ENCODE results near the gene DLG2. TPM values are rescaled to one million over a fixed set of nuclear protein-coding genes. Genes with fewer than 3 reads are reported as not detected.

Gene DLG2
- total RNA-seq, 3 donors from 2014 or later (not counting 1 experiment from before 2014, with no cell fraction given), result 1.7 to 2.9 (median 2.2) TPM

DNA sequence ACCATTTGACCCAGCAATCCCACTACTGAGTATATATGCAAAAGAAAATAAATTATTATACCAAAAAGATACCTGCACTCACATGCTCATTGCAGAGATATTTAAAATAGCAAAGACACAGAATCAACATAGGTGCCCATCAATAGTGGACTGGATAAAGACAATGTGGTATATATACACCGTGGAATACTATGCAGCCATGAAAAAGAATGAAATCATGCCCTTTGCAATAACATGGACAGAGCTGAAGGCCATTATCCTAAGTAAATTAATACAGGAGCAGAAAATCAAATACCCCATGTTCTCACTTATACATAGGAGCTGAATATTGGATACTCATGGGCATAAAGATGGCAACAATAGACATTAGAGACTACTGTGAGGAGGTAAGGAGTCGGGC, 68.7 kb downstream of the DLG2 start:
- TF ChIP-seq, protein P1, sequence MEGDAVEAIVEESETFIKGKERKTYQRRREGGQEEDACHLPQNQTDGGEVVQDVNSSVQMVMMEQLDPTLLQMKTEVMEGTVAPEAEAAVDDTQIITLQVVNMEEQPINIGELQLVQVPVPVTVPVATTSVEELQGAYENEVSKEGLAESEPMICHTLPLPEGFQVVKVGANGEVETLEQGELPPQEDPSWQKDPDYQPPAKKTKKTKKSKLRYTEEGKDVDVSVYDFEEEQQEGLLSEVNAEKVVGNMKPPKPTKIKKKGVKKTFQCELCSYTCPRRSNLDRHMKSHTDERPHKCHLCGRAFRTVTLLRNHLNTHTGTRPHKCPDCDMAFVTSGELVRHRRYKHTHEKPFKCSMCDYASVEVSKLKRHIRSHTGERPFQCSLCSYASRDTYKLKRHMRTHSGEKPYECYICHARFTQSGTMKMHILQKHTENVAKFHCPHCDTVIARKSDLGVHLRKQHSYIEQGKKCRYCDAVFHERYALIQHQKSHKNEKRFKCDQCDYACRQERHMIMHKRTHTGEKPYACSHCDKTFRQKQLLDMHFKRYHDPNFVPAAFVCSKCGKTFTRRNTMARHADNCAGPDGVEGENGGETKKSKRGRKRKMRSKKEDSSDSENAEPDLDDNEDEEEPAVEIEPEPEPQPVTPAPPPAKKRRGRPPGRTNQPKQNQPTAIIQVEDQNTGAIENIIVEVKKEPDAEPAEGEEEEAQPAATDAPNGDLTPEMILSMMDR (IDR thresholded peaks at IDR 0.05), result no peak

DNA sequence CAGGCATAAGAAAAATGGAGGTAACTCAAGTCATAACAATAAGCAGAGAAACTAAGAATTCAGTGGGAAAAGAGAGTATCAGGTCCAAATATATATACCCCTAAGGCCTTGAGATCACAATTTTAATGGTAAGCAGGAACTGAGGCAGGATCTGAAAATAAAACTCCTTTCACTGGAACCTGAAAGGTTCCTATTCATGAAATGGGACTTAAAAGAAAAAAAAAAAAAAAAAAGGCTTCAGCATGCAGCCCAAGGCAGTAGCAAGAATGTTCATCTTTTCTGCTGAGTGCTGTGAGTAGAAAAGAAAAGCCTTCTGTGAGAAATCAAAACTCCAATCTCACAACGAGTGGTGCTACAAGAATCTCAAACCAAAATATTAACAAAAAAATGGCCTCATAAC, 75.3 kb downstream of the DLG2 start:
- intact Hi-C loops (cut with micrococcal nuclease), result no loop called here
- Mint-ChIP-seq H3K9me3 (peaks cover 2 to 5% of the 10 kb centered on the region in 2 donors), H3K4me1 (no peaks in the 10 kb centered on the region), H3K27ac (no peak overlapping the region), H3K27me3 (ENCODE audit: low read depth in 2 of 2) (peaks cover 5 to 12% of the 10 kb centered on the region in 2 donors), H3K4me3 (no peak overlapping the region), H3K36me3 (no peaks in the 10 kb centered on the region)
- DNase-seq, result no peak
- Histone ChIP-seq H3K36me3 (ENCODE audit: control insufficient read depth, insufficient read depth, low read length) (no peaks in the 10 kb centered on the region), H3K27ac (ENCODE audit: low read length) (no peak overlapping the region), H3K9me3 (ENCODE audit: control insufficient read depth, insufficient read depth, low read length) (no peaks in the 10 kb centered on the region), H3K4me1 (ENCODE audit: control insufficient read depth, insufficient read depth, low read length) (no peaks in the 10 kb centered on the region), H3K4me3 (ENCODE audit: low read length) (no peak overlapping the region), H3K27me3 (ENCODE audit: control insufficient read depth, insufficient read depth, low read length) (peaks cover 4% of the 10 kb centered on the region)
- 67% methylated on average over 1 of the region's 1 CpG for WGBS (ENCODE audit: insufficient coverage)
- TF ChIP-seq, protein P1 (IDR thresholded peaks at IDR 0.05), result no peak
- ATAC-seq, result no peak

More for the DNA sequence above, 68.7 kb downstream of the DLG2 start:
- intact Hi-C loops (cut with micrococcal nuclease), result no loop called here
- peaks cover 0 to 5% of the 10 kb centered on the region in 2 donors for H3K9me3 Mint-ChIP-seq
- DNase-seq (no peak), ATAC-seq (no peak)
- H3K27ac Mint-ChIP-seq, result no peak overlapping the region
- WGBS (ENCODE audit: insufficient coverage), result 90% methylated on average over 2 of the region's 2 CpGs
- H3K36me3 Mint-ChIP-seq, result no peaks in the 10 kb centered on the region
- no peaks in the 10 kb centered on the region for H3K4me1 ChIP-seq (ENCODE audit: control insufficient read depth, insufficient read depth, low read length)
- no peak overlapping the region for H3K27ac ChIP-seq (ENCODE audit: low read length)
- H3K27me3 Mint-ChIP-seq (ENCODE audit: low read depth in 2 of 2), result peaks cover 0 to 26% of the 10 kb centered on the region in 2 donors
- H3K36me3 ChIP-seq (ENCODE audit: control insufficient read depth, insufficient read depth, low read length), result no peaks in the 10 kb centered on the region
- peaks cover 2% of the 10 kb centered on the region for H3K27me3 ChIP-seq (ENCODE audit: control insufficient read depth, insufficient read depth, low read length)
- no peak overlapping the region for H3K4me3 Mint-ChIP-seq
- no peak overlapping the region for H3K4me3 ChIP-seq (ENCODE audit: low read length)
- no peaks in the 10 kb centered on the region for H3K4me1 Mint-ChIP-seq
- H3K9me3 ChIP-seq (ENCODE audit: control insufficient read depth, insufficient read depth, low read length), result no peaks in the 10 kb centered on the region

DNA sequence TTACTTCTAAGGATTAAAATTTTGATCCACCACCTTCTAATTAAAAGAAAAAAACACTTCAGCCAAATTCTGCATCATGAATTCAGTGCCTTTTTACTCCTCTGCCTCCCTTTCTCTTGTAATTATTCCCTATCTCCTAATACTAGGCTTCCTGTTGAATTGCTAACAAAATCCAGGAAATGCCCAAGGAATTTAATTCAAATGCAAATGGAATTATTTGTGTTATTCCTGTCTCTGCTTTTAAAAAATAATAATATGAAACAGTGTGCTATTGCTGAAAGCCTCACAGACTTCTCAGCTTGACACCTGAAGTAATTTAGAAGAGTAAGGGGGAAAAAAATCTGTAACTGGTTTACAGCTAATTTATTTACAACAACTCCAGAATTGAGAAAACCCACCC, 85.5 kb downstream of the DLG2 start:
- intact Hi-C loops (cut with micrococcal nuclease), result no loop called here
- H3K27me3 ChIP-seq (ENCODE audit: control insufficient read depth, insufficient read depth, low read length), result no peaks in the 10 kb centered on the region
- Mint-ChIP-seq H3K4me3 (no peak overlapping the region), H3K4me1 (no peaks in the 10 kb centered on the region), H3K9me3 (peaks cover 0 to 3% of the 10 kb centered on the region in 2 donors), H3K27me3 (ENCODE audit: low read depth in 2 of 2) (peaks cover 0 to 2% of the 10 kb centered on the region in 2 donors), H3K36me3 (no peaks in the 10 kb centered on the region), H3K27ac (no peak overlapping the region)
- no peak for ATAC-seq
- H3K27ac ChIP-seq (ENCODE audit: low read length), result no peak overlapping the region
- no peaks in the 10 kb centered on the region for H3K36me3 ChIP-seq (ENCODE audit: control insufficient read depth, insufficient read depth, low read length)
- H3K4me3 ChIP-seq (ENCODE audit: low read length), result no peak overlapping the region
- H3K4me1 ChIP-seq (ENCODE audit: control insufficient read depth, insufficient read depth, low read length), result no peaks in the 10 kb centered on the region
- TF ChIP-seq, protein P1 (IDR thresholded peaks at IDR 0.05), result no peak
- no peak for DNase-seq
- peaks cover 3% of the 10 kb centered on the region for H3K9me3 ChIP-seq (ENCODE audit: control insufficient read depth, insufficient read depth, low read length)

DNA sequence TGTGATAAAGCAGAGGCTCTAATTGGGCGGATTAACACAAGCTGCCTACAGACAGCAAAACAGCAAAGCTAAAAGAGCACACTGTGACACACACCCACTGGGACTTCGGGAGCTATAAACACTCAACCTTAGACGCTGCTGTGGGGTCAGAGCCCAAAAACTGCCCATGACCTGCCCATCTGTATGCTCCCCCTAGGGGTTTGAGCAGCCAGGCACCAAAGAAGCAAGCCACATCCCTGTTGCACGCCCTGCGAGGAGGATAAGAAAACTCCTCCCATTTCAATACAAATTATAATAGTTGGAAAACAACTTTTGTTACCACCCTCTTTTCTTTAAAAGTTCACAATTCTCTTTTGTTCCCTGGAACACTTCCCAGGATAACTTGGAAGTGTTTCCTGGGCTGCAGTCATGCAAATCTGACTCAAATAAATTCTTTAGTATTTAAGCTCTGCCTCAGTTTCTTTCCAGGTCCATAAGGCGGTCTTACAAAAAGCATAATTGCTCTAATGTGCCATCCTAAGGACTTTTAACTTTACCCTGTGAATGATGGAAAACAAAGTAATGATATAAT, 86.4 kb downstream of the DLG2 start:
- Mint-ChIP-seq H3K27ac (no peak overlapping the region), H3K27me3 (ENCODE audit: low read depth in 2 of 2) (no peaks in the 10 kb centered on the region), H3K36me3 (no peaks in the 10 kb centered on the region), H3K4me1 (no peaks in the 10 kb centered on the region), H3K9me3 (peaks cover 0 to under 1% of the 10 kb centered on the region in 2 donors), H3K4me3 (no peak overlapping the region)
- no peak for ATAC-seq
- H3K36me3 ChIP-seq (ENCODE audit: control insufficient read depth, insufficient read depth, low read length), result no peaks in the 10 kb centered on the region
- no peaks in the 10 kb centered on the region for H3K27me3 ChIP-seq (ENCODE audit: control insufficient read depth, insufficient read depth, low read length)
- no peak for DNase-seq
- 91% methylated on average over 6 of the region's 6 CpGs for WGBS (ENCODE audit: insufficient coverage)
- no peak overlapping the region for H3K4me3 ChIP-seq (ENCODE audit: low read length)
- no peaks in the 10 kb centered on the region for H3K4me1 ChIP-seq (ENCODE audit: control insufficient read depth, insufficient read depth, low read length)
- intact Hi-C loops (cut with micrococcal nuclease), result no loop called here
- peaks cover 5% of the 10 kb centered on the region for H3K9me3 ChIP-seq (ENCODE audit: control insufficient read depth, insufficient read depth, low read length)
- TF ChIP-seq, protein P1 (IDR thresholded peaks at IDR 0.05), result no peak
- H3K27ac ChIP-seq (ENCODE audit: low read length), result no peak overlapping the region
